Activated CD8-positive, alpha-beta memory T cell treated with anti-CD3 and anti-CD28 coated beads for 1 hour (primary cell): ENCODE measurements around the gene TMEM178B.
"Not testable (repeated sequence)": the region's sequence is repeated elsewhere in the genome, so short reads cannot be mapped to it uniquely, and the experiment has no call there.

Source experiments
- DNase-seq, 2 donors: peaks; one replicate each; pipeline ENCODE4 v3.0.0-alpha.2; 2020; ENCODE audit warnings: low read depth in 1 of 2; ENCODE audit errors: extremely low read depth in 1 of 2

Gene TMEM178B

GRCh38 chr7:141132671-141133070, 58.8 kb downstream of the TMEM178B start:
- no peak for DNase-seq

GRCh38 chr7:141133646-141134045, 59.8 kb downstream of the TMEM178B start:
- no peak for DNase-seq

- no peak for DNase-seq
Measured at GRCh38 chr7:141142058-141142457, 68.2 kb downstream of the TMEM178B start.

- no peak for DNase-seq
Measured at GRCh38 chr7:141144921-141145629, 71.2 kb downstream of the TMEM178B start.

- no peak for DNase-seq
Measured at GRCh38 chr7:141145630-141145982, 71.7 kb downstream of the TMEM178B start.

GRCh38 chr7:141147482-141147881, 73.6 kb downstream of the TMEM178B start:
- DNase-seq: no peak

GRCh38 chr7:141150465-141150864, 76.6 kb downstream of the TMEM178B start:
- no peak for DNase-seq

- DNase-seq: no peak
Measured at GRCh38 chr7:141151746-141152145, 77.9 kb downstream of the TMEM178B start.

- no peak for DNase-seq
Measured at GRCh38 chr7:141153231-141153630, 79.4 kb downstream of the TMEM178B start.

GRCh38 chr7:141154131-141154732, 80.4 kb downstream of the TMEM178B start:
- DNase-seq: no peak

GRCh38 chr7:141156407-141156806, 82.5 kb downstream of the TMEM178B start:
- no peak for DNase-seq

- DNase-seq: no peak
Measured at GRCh38 chr7:141157138-141157765, 83.4 kb downstream of the TMEM178B start.

GRCh38 chr7:141158561-141158960, 84.7 kb downstream of the TMEM178B start:
- DNase-seq: no peak

- DNase-seq: no peak
Measured at GRCh38 chr7:141160246-141160860, 86.5 kb downstream of the TMEM178B start.

GRCh38 chr7:141161550-141162535, 88.0 kb downstream of the TMEM178B start:
- DNase-seq: no peak

GRCh38 chr7:141165521-141165920, 91.7 kb downstream of the TMEM178B start:
- no peak for DNase-seq

GRCh38 chr7:141166926-141167325, 93.1 kb downstream of the TMEM178B start:
- no peak for DNase-seq

- DNase-seq: no peak
Measured at GRCh38 chr7:141167381-141167964, 93.6 kb downstream of the TMEM178B start.

- DNase-seq: not testable (repeated sequence)
Measured at GRCh38 chr7:141169157-141169556, 95.3 kb downstream of the TMEM178B start.

- not testable (repeated sequence) for DNase-seq
Measured at GRCh38 chr7:141175728-141176127, 101.9 kb downstream of the TMEM178B start.
